M059J (cell line): ENCODE results near the gene ABCC9. TPM values are rescaled to one million over a fixed set of nuclear protein-coding genes. Genes with fewer than 3 reads are reported as not detected.

Experiments used
- DNase-seq: peaks from one replicate; pipeline ENCODE4 v3.0.0-alpha.2; 2012; ENCODE audit warnings: low read depth
- total RNA-seq: library from RNA; depleted of rRNA; stranded (reverse); fragments of >200 nt; shearing (Covaris generic); gene quantifications from 2 replicates; pipeline ENCODE4 v1.2.3, GENCODE V29; 2014; rRNA removed

Gene ABCC9
- total RNA-seq, result 0.07 TPM in 1 of 2 replicates, not detected in the other

DNA sequence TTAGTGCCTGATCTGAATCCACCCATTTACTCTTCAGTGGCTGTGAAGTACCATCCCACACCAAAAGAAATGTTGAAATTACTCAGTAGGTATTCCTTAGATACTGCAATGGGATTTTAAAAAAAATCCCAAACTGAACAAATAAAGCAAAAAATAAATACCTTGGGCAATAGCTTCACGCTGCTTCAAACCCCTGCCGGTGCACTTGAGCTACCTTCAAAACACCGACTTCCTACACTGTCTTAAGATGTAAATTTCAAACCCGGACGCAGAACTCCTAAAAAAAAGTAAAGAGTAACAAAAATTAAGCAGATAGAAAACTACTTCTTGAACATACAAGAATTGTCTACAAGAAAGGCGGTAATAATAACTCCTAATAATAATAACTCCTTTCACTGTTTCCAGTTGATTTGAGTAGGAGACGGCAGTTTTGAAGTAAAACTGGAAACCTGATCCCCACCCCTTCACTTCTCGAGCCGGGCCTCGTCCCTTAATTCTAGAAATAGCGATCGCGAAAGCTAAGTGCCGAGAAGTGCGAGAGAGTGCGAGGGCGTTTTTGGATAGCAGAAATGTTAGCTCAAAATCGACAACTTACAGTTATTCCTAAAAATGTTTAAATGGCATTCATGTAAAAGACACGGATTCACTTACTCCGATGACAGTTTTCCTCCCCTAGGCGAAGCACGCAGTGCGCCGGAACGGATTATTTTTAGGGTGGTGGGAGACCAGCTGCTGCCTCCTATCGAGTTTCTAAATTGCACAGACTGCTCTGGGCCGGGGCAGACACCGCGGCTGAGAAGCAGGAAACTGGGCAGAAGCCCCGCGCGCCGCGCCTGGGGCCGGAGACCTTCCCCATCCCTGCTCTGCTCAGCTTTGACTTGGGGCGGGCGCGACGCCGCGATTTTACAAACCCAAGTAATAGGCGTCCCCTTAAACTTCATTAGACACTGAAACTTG lies at the start of gene ABCC9:
ABCC9 (minus strand) TSS at position 878 of the 957 bp plus-strand sequence. CDS start 4,752 bp downstream, outside the sequence.
- DNase-seq, result no peak

DNA sequence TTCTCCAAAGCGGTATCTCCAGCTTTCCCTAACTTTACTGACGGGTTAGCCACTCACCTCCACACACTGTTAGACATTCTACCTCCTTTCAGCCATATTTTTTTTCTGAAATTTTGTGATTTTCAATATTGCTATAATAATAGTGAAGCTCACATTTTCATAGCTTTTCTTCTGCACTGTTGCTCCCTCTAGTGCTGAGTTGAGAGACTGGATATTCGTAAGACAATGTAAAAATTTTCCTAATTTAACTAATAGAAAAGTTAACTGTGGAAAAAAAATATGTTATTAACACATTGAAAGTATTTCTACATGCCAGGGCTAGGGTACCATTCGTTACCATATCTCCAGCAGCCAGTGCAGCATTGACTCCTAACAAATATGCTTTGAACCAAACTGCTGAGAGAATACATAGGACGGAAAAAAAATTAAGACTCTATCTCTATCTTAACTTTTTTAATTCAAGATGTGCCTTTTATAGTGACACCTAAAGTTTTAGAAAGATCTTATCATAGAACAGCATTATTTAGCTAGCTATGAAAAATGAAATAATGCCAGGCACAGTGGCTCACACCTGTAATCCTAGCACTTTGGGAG lies 48.7 kb upstream of the ABCC9 start:
- DNase-seq, result peak; percentile 2

DNA sequence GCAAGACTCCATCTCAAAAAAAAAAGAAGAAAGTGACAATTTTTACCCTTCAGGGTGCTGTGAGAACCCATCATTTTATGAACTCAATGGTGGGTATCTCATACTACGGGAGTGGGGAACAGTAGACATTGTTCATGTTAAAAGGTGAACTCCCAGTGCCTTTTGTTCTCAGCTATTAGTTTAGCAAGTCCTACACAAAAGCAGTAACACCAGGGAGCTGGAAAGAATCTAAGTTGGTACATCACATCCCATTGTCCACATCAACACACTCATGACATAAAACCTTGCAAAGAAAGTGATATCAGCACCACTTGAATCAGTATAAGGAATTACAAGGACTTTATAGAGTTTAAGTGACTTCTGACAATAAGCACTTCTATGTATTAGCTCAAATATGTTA lies 47.4 kb upstream of the ABCC9 start:
- DNase-seq, result no peak

DNA sequence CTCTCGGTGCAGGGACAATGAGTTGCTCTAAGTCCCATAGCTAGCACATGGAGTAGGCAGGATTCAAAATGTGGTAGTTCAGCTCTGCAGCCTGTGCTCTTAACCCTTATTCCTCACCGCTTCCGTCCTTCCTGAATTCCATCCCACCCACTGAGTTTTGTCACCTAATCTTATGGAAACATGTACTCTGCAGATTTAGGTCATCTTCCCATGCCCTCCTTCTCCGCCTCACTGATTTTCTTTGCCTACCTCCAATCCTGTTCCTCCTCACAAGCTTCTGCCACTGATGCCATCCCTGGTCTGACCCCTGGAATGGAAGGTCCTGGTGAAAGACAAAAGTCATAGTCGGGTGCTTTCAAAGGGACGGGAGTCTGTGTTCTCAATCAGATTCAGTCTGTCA lies 46.5 kb upstream of the ABCC9 start:
- no peak for DNase-seq

DNA sequence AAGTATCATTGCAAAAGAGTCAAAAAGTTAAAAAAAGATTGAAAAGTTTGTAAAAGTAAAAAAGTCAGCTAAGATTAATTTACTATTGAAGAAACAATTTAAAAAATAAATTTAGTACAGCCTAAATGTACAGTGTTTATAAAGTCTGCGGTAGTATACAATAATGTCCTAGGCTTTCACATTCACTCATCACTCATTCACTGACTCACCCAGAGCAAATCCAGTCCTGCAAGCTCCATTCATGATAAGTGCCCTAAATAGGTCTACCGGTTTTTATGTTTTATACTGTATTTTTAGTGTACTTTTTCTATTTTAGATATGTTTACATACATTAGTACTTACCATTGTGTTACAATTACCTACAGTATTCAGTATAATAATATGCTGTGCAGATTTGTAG lies 43.9 kb upstream of the ABCC9 start:
- no peak for DNase-seq

DNA sequence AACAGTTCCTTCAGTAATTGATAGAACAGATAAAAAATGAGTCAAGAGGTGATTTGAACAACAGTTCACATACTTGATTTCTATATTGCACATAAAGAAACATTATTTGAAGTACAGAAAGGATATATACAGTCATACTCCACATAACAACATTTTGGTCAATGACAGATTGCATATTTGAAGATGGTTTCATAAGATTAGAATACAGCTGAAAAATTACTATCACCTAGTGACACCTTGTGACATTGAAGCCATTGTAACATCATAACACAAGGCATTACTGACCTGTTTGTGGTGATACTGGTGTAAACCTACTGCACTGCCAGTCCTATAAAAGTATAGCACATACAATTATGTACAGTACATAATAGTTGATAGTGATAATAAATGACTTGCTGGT lies 43.1 kb upstream of the ABCC9 start:
- no peak for DNase-seq

DNA sequence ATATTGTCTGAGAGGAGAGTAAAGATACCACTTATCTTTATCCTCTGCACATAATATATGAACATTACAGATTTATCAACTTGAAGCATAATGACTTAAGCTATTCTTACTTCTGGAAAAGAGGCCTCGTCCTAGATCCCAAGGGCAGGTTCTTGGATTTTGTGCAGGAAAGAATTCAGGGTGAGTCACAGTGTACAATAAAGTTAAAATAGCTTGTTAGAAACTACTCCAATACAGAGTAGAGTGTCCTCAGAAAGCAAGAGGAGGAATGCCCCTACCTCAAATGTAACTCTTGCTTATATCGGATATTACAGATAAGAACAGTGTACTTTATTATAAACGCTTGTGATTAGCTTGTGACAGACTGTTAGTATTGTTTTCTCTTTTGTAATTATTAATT lies 41.9 kb upstream of the ABCC9 start:
- DNase-seq, result no peak

DNA sequence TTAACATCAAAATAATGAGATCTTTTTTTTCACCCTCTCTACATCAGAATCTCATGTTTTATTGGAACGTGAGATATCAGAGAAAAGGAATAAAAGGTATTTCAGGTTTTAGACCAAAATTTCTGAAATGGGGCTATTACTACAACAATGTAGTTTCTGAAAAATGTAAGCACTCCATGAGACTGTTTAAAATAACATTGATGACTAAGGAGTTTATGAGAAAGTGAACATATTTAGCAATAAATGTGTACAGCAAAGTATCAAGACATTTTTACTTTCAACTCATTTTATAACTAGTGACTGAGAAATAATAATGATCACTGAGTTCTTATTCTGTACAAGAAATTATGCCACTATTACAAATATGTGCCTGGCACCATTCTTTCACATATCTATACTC lies 39.3 kb upstream of the ABCC9 start:
- no peak for DNase-seq

DNA sequence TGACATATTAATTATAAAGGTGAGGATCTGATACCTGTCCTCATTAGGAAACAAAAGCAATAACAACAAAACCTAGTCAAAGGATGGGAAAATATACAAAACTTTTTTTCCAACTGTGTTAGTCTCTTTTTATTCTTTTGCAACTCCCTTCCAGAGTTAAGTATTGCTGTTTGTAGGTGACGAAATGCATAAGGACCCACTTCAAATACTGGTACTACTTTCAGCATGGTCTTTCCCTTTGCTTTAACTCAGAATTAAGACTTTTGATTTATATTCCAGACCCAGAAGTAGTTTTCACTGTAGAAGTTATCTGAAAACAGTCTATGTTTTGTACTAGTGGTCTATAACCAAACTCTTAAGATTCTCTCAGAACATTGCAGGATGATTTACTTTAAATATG lies 34.1 kb upstream of the ABCC9 start:
- DNase-seq, result no peak

DNA sequence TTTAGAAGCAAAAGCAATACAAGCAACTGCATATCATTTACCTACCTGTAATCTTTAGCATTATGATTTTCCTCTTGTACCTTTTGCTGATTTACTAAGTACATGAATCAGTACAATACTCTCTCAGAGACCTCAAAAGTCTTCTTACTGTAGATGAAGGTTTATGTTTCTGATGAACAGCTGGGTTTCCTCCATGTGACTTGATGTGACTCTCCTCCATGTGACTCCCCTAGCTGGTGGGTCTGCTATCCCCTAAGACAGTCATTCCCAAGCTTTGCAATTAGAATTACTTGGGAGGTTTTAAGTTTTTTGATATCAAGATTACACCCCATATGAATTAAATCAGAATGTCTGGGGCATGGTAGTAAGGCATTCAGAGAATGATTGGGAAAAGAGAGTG lies 32.0 kb upstream of the ABCC9 start:
- DNase-seq, result no peak

DNA sequence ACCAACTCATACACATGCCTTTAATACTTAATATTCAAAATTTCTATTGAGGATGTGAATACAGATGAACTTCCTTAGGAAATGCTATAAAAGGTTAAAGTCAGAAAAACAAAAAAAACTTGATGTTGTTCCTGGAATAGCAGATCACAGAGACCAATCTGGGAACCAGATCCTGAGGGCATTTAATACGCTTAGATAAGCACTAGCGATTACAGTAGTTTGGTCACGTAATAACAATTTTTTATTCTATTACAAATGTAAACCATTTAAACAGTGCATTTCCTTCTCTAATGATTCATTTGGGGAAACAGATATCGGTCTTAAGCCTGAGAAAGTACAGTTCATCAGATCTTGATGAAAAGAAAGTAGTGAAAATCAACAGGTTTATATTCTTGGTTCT lies 30.8 kb upstream of the ABCC9 start:
- DNase-seq, result no peak

DNA sequence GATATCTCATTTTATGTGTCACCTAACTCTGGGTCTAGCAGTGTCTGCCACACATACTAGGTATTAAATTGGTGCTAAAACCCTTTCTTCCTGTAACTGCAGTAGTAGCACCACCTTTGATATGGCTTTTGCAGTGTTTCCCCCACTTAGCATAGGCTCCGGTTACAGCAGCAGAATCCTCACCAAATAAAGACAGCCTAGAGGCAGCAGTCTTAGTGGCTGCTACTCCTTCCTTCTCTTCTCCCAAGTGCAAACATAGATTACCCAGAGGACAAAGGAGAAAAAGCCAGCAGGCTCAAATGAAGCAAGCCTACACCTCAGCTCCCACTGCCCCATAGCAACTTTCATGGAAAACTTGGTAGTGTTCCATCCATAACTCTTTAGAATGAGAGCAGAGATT lies 30.1 kb upstream of the ABCC9 start:
- no peak for DNase-seq

DNA sequence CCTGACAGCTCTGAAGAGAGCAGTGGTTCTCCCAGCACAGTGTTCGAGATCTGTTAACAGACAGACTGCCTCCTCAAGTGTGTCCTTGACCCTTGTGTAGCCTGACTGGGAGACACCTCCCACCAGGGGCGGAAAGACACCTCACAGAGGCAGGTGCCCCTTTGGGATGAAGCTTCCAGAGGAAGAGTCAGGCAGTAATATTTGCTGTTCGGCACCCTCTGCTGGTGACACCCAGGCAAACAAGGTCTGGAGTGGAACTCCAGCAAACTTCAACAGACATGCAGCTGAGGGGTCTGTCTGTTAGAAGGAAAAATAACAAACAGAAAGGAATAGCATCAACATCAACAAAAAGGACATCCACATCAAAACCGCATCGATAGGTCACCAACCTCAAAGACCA lies 21.6 kb upstream of the ABCC9 start:
- no peak for DNase-seq

DNA sequence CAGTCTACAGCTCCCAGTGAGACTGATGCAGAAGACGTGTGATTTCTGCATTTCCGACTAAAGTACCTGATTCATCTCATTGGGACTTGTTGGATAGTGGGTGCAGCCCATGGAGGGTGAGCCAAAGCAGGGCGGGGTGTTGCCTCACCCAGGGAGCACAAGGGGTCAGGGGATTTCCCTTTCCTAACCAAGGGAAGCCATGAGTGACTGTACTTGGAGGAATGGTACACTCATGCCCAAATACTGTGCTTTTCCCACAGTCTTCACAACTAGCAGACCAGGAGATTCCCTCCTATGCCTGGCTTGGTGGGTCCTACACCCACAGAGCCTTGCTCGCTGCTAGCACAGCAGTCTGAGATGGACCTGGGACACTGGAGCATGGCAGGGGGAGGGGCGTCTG lies 21.0 kb upstream of the ABCC9 start:
- DNase-seq, result peak; percentile 24

DNA sequence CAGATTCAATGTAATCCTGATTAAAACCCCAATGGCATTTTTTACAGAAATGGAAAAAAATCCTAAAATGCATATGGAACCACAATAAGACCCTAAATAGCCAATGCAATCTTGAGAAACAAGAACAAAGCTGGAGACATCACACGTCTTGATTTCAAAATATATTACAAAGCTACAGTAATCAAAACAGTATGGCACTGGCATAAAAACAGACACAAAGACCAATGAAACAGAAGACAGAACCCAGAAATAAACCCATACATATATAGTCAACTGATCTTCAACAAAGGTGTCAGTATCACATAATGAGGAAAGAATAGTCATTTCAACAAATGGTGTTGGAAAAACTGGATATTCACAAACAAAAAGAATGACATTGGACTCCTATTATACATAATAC lies 9.4 kb upstream of the ABCC9 start:
- no peak for DNase-seq

DNA sequence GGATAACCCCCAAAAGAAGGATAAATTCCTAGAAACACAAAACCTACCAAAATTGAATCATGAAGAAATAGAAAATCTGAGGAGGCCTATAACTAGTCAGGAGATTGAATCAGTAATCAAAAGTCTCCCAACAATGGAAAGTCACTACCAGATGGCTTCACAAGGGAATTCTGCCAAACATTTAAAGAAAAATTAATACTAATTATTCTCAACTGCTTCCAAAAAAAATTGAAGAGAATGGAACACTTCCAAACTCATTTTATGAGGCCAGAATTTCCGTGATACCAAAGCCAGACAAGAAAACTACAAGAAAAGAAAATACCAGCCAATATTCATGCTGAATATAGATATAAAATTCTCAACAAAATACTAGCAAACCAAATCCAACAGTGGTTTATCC lies 7.8 kb upstream of the ABCC9 start:
- no peak for DNase-seq

DNA sequence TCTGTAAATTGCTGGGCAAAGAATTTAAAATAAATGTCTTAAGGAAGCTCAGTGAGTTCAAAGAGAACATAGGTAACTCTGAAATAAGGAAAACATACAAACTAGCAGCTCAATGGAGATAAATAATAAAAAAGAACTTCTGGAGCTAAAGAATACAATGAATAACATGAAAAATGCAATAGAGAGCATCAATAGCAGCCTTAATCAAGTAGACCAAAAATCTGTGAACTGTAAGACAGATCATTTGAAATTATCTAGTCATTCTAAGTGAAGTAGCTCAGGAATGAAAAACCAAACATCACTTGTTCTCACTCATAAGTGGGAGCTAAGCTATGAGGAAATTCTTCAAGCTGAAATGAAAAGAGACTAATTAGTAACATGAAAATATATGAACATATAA lies 5.8 kb upstream of the ABCC9 start:
- DNase-seq, result no peak

DNA sequence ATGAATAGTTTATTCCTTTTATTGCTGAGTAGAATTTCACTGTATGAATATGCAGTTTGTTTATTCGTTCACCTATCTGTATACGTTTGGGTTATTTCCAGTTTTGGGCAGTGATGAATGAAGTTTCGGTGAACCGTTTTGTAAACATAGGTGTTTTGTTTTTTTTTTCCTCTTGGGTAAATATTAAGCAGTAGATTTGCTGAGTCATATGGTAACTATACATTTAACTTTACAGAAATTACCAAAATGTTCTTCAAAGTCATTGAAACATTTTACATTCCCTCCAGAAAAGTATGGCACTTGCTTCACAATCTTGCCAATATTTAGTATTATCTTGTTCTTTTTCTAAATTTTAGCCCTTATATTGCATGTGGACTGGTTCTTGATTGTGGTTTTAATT lies 3.8 kb upstream of the ABCC9 start:
- DNase-seq, result no peak

DNA sequence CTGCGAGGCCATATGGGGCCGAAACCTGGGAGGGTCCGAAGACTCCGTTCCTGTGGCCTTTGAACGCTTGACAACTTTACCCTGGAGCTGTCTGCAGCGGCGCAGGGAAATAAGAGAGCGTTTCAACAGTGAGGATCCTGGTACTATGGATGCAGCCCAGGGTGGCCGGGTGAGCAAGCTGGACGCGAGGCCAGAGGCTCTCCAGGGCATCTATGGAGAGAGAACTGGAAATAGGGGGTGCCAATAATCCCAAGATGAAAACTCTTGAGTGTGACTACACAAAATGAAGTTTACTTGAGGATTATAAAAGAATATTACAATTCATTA lies 1.1 kb upstream of the ABCC9 start:
- DNase-seq, result no peak

DNA sequence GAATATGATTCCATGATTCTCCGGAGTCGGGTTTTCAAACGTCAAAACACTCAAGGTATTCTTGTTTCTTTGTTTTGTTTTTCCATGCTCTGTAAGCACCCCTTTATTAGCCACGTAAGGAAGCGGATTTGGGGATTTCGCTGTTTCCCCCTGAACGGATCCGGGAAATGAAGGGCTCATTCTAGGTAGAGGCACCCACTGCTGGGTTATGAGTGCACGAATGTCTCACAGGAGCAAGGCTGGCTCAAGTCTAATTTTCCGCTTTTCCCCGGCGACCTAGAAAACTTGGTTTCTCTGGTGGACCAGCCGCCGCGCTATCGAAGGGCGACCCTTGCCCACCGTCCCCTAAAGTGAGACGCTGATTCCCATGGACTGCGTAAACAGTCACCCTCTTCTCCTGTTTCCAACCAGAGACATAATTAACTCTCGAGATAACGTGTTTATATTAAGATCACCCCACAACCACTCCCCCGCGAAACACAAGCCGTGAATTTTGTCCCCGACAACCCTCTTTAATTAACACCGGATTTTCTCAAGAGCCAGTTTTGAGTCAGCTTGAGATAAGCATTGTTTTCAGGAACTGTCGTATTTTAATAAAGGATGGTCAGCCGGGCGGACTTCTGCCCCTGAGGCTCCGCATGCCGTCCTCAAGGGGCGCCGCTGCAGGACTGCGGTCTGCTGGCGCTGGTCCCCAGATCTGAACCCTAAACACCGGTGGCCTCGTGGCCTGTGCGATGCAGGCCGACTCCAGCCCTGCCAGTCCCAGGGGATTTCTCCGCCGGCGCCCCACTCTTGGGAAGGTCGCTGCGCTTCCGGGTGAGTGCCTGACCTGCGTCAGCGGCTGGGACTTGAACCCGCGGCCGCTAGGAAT lies 515 bp upstream of the ABCC9 start:
- no peak for DNase-seq

DNA sequence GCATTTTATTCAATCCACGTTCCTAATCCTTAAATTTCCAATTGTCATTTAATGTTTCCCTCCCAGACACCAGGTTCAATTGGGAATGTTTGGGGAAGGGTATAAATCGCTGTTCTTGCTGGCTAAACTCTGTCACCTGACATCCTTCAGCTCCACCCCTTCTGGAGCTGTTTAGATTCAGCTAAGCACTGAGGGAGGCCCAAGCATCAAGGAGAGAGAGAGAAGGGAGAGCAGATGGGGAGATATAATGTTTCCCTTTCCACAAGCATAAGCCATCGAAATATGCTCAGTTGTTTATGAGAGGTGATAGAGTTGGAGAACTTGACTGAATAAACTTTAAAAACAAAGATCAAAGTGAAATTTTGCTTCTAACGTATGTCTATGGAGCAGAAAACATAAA lies 1.8 kb downstream of the ABCC9 start:
- DNase-seq, result no peak

DNA sequence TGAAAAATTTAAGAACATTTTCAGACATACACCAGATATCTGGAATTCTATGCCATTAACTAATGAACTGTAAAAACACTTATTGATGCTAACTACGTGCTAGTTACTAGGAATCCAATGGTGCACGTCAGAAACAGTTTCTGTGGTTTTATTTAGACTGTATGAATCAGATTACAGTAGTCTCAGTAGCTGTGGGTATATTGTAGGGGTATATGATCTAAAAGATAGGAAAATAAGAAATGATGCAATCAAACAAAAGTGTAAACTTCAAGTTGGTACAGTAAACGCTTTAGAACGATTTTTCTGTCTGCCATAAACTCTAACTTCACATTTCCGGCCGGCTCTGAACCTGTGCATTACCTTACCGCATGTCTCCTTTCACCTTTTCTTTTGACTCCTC lies 2.3 kb downstream of the ABCC9 start:
- no peak for DNase-seq

DNA sequence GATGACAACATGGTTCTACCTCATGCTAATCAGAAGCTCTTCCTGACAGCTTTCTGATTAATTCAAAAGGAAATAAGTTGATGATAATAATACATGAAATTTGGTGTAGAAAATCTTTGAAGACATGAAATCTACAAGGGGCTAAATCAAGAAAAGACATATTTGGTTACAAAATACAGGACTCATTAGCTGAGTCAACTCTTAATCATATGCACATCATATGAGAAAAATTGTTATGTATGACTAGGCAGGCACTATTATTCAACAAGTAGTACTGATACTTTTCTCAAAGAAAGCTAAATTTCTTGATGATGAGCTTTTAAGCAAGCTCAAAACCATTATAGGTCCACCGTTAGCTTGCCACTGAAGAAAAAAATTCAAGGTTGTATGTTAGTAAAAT lies 7.1 kb downstream of the ABCC9 start:
- DNase-seq, result no peak
